ENCODE results near the gene CREBBP. TPM values are rescaled to one million over a fixed set of nuclear protein-coding genes. Genes with fewer than 3 reads are reported as not detected.

Gene CREBBP
- total RNA-seq, 2 experiments from 2014 or later, result 53.0 to 56.6 TPM

GRCh38 chr16:3807425-3808123, 72.9 kb downstream of the CREBBP start:
- H3K4me1 Mint-ChIP-seq, result peaks cover 57% of the 10 kb centered on the region
- ChIA-PET POLR2A (no interaction called here), CTCF (no interaction called here)
- H3K27me3 Mint-ChIP-seq, result no peaks in the 10 kb centered on the region
- H3K27ac Mint-ChIP-seq, result peak overlapping the region; percentile 59
- H3K4me3 Mint-ChIP-seq, result no peak overlapping the region
- H3K9me3 Mint-ChIP-seq, result no peaks in the 10 kb centered on the region
- peaks cover 60% of the 10 kb centered on the region for H3K36me3 Mint-ChIP-seq (ENCODE audit: low read depth)
- no peak for DNase-seq

GRCh38 chr16:3804426-3805016, 76.0 kb downstream of the CREBBP start:
- H3K27me3 Mint-ChIP-seq, result peaks cover 7% of the 10 kb centered on the region
- H3K27ac Mint-ChIP-seq, result no peak overlapping the region
- peaks cover 60% of the 10 kb centered on the region for H3K36me3 Mint-ChIP-seq (ENCODE audit: low read depth)
- CTCF ChIA-PET, result no interaction called here
- POLR2A ChIA-PET, result no interaction called here
- peaks cover 40% of the 10 kb centered on the region for H3K4me1 Mint-ChIP-seq
- H3K9me3 Mint-ChIP-seq, result no peaks in the 10 kb centered on the region
- no peak overlapping the region for H3K4me3 Mint-ChIP-seq
- DNase-seq, result no peak

DNA sequence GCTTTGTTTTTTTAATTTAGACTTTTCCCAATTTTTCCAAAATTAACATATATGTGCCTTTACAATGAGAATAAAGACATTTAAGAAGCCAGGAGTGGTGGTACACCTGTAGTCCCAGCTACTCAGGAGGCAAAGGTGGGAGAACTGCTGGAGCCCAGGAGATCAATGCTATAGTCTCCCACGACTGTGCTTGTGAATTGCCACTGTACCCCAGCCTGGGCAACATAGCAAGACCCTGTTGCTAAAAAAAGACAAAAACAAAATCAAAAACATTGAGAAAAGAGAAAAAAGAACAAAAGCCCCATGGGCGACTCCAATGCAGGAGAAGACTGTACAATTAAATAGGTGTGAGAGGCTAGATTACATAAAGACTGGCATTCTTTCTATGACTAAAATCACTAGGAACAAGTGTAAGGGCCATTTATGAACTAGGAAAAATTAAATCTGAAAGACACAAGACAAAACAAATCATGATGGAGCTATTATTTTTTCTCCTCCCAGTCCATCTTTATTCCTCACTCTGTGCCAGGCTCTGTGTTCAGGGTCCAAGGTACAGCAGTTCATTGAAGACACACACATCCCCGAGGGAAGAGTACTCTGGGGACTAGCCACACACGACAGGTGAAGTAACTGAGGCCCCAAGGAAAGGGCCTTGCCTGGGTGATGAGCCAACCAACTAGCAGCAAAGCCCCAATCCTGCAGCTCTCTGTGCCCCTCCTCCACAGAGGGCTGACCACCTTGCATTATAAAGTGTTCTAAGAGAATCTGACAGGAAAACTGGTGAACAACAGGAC, 79.8 kb downstream of the CREBBP start:
- Mint-ChIP-seq H3K27ac (no peak overlapping the region), H3K4me3 (no peak overlapping the region), H3K27me3 (peaks cover 15% of the 10 kb centered on the region), H3K36me3 (ENCODE audit: low read depth) (peaks cover 30% of the 10 kb centered on the region), H3K9me3 (no peaks in the 10 kb centered on the region), H3K4me1 (peaks cover 31% of the 10 kb centered on the region)
- DNase-seq, result no peak
- POLR2A ChIA-PET, result interaction anchor here (0.8 kb wide), 1 partner anchor 10 kb away, joined by 3 read pairs; no protein-coding TSS in a partner anchor
- CTCF ChIA-PET, result interaction anchor here (0.7 kb wide), 1 partner anchor 32 kb away, joined by 3 read pairs; no protein-coding TSS in a partner anchor

DNA sequence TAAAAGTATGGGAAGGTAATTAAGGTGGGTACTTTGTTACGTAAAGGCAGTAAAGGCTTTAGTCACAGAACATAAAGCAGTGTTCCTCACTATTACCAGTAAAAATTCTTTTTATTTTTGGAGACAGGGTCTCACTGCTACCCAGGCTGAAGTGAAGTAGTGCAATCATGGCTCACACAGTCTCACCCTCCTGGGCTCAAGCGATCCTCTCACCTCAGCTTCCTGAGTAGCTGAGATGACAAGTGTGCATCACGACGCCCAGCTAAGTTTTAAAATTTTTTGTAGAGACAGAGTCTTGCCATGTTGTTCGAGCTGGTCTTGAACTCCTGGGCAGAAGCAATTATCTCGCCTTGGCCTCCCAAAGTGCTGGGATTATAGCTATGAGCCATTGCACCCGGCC, 80.5 kb downstream of the CREBBP start:
- CTCF ChIA-PET, result no interaction called here

DNA sequence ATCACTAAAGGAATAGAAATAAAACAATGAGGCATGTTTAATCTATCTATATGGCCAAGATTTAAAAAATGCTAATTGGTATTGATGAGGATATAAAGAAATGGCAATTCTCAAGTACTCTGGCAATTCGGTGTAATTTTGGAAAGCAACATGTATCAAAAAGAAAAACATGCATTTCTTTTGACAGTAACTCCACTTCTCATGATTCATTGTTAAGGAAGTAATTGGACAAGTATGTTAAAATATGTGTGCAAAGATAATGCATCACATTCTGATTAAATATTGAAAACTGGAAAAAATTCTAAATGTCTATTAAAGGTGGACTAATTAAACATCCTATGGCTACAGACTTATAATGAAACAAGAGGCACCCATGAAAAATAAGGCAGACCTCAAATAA, 81.2 kb downstream of the CREBBP start:
- ChIA-PET POLR2A (no interaction called here), CTCF (no interaction called here)
- Mint-ChIP-seq H3K4me3 (no peak overlapping the region), H3K27ac (no peak overlapping the region), H3K4me1 (peaks cover 27% of the 10 kb centered on the region), H3K9me3 (no peaks in the 10 kb centered on the region), H3K27me3 (peaks cover 15% of the 10 kb centered on the region), H3K36me3 (ENCODE audit: low read depth) (peaks cover 24% of the 10 kb centered on the region)
- no peak for DNase-seq

More for the DNA sequence above, 80.5 kb downstream of the CREBBP start:
- peaks cover 25% of the 10 kb centered on the region for H3K36me3 Mint-ChIP-seq (ENCODE audit: low read depth)
- H3K27me3 Mint-ChIP-seq, result peaks cover 15% of the 10 kb centered on the region
- peaks cover 29% of the 10 kb centered on the region for H3K4me1 Mint-ChIP-seq
- no peak overlapping the region for H3K27ac Mint-ChIP-seq
- H3K4me3 Mint-ChIP-seq, result no peak overlapping the region
- DNase-seq, result no peak
- POLR2A ChIA-PET, result no interaction called here
- H3K9me3 Mint-ChIP-seq, result no peaks in the 10 kb centered on the region

GRCh38 chr16:3798838-3799237, 81.7 kb downstream of the CREBBP start:
- peaks cover 26% of the 10 kb centered on the region for H3K4me1 Mint-ChIP-seq
- no peak overlapping the region for H3K4me3 Mint-ChIP-seq
- DNase-seq, result no peak
- peaks cover 20% of the 10 kb centered on the region for H3K36me3 Mint-ChIP-seq (ENCODE audit: low read depth)
- H3K9me3 Mint-ChIP-seq, result no peaks in the 10 kb centered on the region
- peaks cover 15% of the 10 kb centered on the region for H3K27me3 Mint-ChIP-seq
- no peak overlapping the region for H3K27ac Mint-ChIP-seq
- ChIA-PET POLR2A (interaction anchor here (1.6 kb wide), 1 partner anchor 25 kb away, joined by 5 read pairs; no protein-coding TSS in a partner anchor), CTCF (no interaction called here)

GRCh38 chr16:3797904-3798811, 82.4 kb downstream of the CREBBP start:
- Mint-ChIP-seq H3K27ac (no peak overlapping the region), H3K27me3 (peaks cover 15% of the 10 kb centered on the region), H3K4me3 (no peak overlapping the region), H3K36me3 (ENCODE audit: low read depth) (peaks cover 23% of the 10 kb centered on the region), H3K9me3 (no peaks in the 10 kb centered on the region), H3K4me1 (peaks cover 24% of the 10 kb centered on the region)
- POLR2A ChIA-PET, result interaction anchor here (1.6 kb wide), 1 partner anchor 26 kb away, joined by 5 read pairs; no protein-coding TSS in a partner anchor
- CTCF ChIA-PET, result no interaction called here
- no peak for DNase-seq

DNA sequence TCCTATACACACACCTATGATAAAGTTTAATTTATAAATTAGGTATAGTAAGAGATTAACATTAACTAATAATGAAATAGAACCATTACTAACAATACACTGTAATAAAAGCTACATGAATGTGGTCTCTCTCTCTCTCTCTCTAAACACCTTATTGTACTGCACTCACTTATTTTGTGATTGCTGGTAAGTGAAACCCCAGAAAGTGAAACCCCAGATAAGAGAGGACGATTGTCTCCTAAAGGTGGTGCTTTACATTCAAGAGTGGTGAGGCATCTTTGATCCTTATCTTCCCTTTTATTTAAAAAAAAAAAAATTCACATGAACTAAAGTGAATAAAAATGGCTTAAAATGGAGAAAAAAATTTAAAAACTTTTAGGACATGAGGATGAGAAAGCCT, 83.0 kb downstream of the CREBBP start:
- ChIA-PET CTCF (no interaction called here), POLR2A (interaction anchor here (1.3 to 1.6 kb wide), 2 partner anchors 13 to 26 kb away, joined by 3 to 5 read pairs; no protein-coding TSS in a partner anchor)
- Mint-ChIP-seq H3K9me3 (no peaks in the 10 kb centered on the region), H3K4me1 (peaks cover 27% of the 10 kb centered on the region), H3K4me3 (no peak overlapping the region), H3K27ac (no peak overlapping the region), H3K27me3 (peaks cover 20% of the 10 kb centered on the region), H3K36me3 (ENCODE audit: low read depth) (peaks cover 26% of the 10 kb centered on the region)
- DNase-seq, result no peak

GRCh38 chr16:3793161-3793576, 87.3 kb downstream of the CREBBP start:
- H3K27ac Mint-ChIP-seq, result no peak overlapping the region
- H3K4me3 Mint-ChIP-seq, result no peak overlapping the region
- H3K36me3 Mint-ChIP-seq (ENCODE audit: low read depth), result peaks cover 48% of the 10 kb centered on the region
- DNase-seq, result no peak
- ChIA-PET POLR2A (no interaction called here), CTCF (no interaction called here)
- H3K9me3 Mint-ChIP-seq, result no peaks in the 10 kb centered on the region
- peaks cover 46% of the 10 kb centered on the region for H3K4me1 Mint-ChIP-seq
- H3K27me3 Mint-ChIP-seq, result peaks cover 7% of the 10 kb centered on the region

- H3K9me3 Mint-ChIP-seq, result no peaks in the 10 kb centered on the region
- H3K4me3 Mint-ChIP-seq, result no peak overlapping the region
- no peak for DNase-seq
- no peak overlapping the region for H3K27ac Mint-ChIP-seq
- CTCF ChIA-PET, result no interaction called here
- peaks cover 7% of the 10 kb centered on the region for H3K27me3 Mint-ChIP-seq
- peaks cover 40% of the 10 kb centered on the region for H3K4me1 Mint-ChIP-seq
- POLR2A ChIA-PET, result no interaction called here
- peaks cover 51% of the 10 kb centered on the region for H3K36me3 Mint-ChIP-seq (ENCODE audit: low read depth)
Measured at GRCh38 chr16:3792472-3793012, 88.0 kb downstream of the CREBBP start.

DNA sequence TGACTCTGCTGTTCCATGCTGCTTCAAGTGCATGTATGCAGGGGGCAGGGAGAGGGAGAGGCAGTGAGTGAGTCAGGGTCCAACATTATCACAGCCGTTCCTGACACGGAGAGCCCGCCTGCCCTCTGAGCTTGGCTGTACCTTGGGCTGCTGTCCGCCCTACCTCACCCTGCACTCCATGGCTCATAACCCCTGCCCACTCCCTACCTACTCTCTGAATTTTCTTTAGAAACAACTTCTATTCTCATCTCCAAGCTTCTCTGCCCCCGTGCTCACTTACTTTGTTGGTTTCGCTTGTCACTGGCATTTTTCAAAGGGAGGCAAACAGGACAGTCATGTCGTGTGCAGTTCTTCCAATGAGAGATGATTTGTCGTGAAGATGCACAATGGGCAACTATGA, 88.8 kb downstream of the CREBBP start:
- Mint-ChIP-seq H3K9me3 (no peaks in the 10 kb centered on the region), H3K4me1 (peaks cover 34% of the 10 kb centered on the region), H3K36me3 (ENCODE audit: low read depth) (peaks cover 51% of the 10 kb centered on the region), H3K27ac (no peak overlapping the region), H3K4me3 (no peak overlapping the region), H3K27me3 (peaks cover 7% of the 10 kb centered on the region)
- CTCF ChIA-PET, result no interaction called here
- no peak for DNase-seq
- POLR2A ChIA-PET, result no interaction called here

DNA sequence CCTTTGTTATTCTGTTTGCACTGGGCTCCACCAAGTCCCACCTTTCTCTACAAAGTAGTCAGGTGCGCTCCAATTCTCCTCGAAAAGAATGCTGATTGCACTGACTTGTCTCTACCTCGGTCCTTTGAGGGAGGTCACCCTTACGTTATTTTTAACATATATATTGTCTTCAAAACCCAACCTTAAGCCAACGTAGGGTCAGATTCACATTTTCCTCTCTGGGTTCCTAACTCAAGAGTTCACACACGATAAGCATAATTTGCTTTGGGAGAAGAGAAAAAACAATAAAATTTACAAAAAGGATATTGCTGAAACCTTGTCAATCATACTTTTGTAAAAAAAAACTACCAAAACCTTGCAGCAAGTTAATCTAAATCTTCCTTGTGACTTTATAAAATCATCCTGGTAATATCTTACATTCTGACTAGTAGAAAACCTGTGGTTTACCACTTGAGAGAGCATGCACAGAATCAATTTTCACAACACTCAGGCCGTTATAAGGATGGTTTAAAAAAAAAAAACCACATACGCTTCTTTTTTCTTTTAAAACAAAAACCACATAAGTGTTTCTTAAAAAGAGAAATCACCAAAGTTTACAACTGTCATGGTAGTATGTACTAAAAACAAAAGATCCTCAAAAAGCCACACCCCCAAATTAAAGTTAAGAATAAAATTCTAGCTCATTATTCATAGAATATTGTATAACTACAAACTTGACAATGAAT, 91.0 kb downstream of the CREBBP start:
- Mint-ChIP-seq H3K4me1 (peaks cover 34% of the 10 kb centered on the region), H3K9me3 (no peaks in the 10 kb centered on the region), H3K36me3 (ENCODE audit: low read depth) (peaks cover 54% of the 10 kb centered on the region), H3K27ac (peak overlapping the region; percentile 19), H3K27me3 (peaks cover 7% of the 10 kb centered on the region), H3K4me3 (no peak overlapping the region)
- DNase-seq, result no peak
- ChIA-PET CTCF (interaction anchor here (0.7 to 1.3 kb wide), 3 partner anchors 34 to 464 kb away, joined by 3 to 4 read pairs (median 4); no protein-coding TSS in a partner anchor), POLR2A (interaction anchor here (1.6 kb wide), 1 partner anchor 21 kb away, joined by 6 read pairs; no protein-coding TSS in a partner anchor)
